Heart left ventricle (tissue), 16 donors: Measurements from ENCODE around the gene LOXL4. TPM values are rescaled to one million over a fixed set of nuclear protein-coding genes. Genes with fewer than 3 reads are reported as not detected.

ENCODE experiments used
- ATAC-seq, 4 donors: fragments of 200-7000 bp; cut with Tn5 transposase; one replicate each; pipeline ENCODE4 v1.9.1; 2020 to 2022; ENCODE audit warnings: moderate library complexity in 4 of 4, mild to moderate bottlenecking in 3 of 4, moderate number of reproducible peaks in 1 of 4
- DNase-seq, 5 donors: peaks; one replicate each; pipeline ENCODE4 v3.0.0-alpha.2; 2020
- H3K27ac ChIP-seq, 12 donors: fragments of 200-600 bp; sonication (generic) in 4 of 12; one replicate each; pipeline versions ENCODE4 v1.5.0 to v1.8.0; 2016 to 2022; ENCODE audit warnings: mild to moderate bottlenecking in 2 of 12
- H3K27me3 ChIP-seq, 9 donors: fragments of 200-600 bp; sonication (generic) in 2 of 9; one replicate each; pipeline versions ENCODE4 v1.5.1 to v1.8.0; 2016 to 2022; ENCODE audit warnings: mild to moderate bottlenecking in 3 of 9
- H3K36me3 ChIP-seq, 9 donors: fragments of 200-600 bp; sonication (generic) in 2 of 9; one replicate each; pipeline versions ENCODE4 v1.5.0 to v1.8.0; 2018 to 2022; ENCODE audit warnings: mild to moderate bottlenecking in 2 of 9
- H3K4me1 ChIP-seq, 12 donors: fragments of 200-600 bp; sonication (generic) in 4 of 12; one replicate each; pipeline versions ENCODE4 v1.5.0 to v1.8.0; 2016 to 2022; ENCODE audit warnings: mild to moderate bottlenecking in 3 of 12
- H3K4me3 ChIP-seq, 12 donors: fragments of 200-600 bp; sonication (generic) in 4 of 12; one replicate each; pipeline versions ENCODE4 v1.5.0 to v1.8.0; 2017 to 2022; ENCODE audit warnings: mild to moderate bottlenecking in 9 of 12, moderate library complexity in 4 of 12
- H3K9me3 ChIP-seq, 12 donors: fragments of 200-600 bp; sonication (generic) in 4 of 12; one replicate each; pipeline versions ENCODE4 v1.5.0 to v1.8.0; 2016 to 2022; ENCODE audit warnings: mild to moderate bottlenecking in 1 of 12
- CTCF ChIP-seq, 12 donors: fragments of 200-600 bp; sonication (generic) in 4 of 12; IDR thresholded peaks; one replicate each; pipeline versions ENCODE4 v1.5.0 to v1.8.0; 2018 to 2022; ENCODE audit warnings: antibody characterized with exemption in 12 of 12, mild to moderate bottlenecking in 5 of 12
- POLR2A ChIP-seq, 2 donors: fragments of 450-650 bp; IDR thresholded peaks; one replicate each; pipeline ENCODE4 v1.6.1; 2017; ENCODE audit warnings: antibody characterized with exemption in 2 of 2, mild to moderate bottlenecking in 2 of 2, moderate library complexity in 2 of 2
- WGBS, 4 donors: extraction: QIAGEN DNeasy Blood & Tissue Kit in 2 of 4; methylation state at CpG; one replicate each; pipeline versions ENCODE4 v1.1.5 to v1.1.7; 2013 to 2018; 5-methylcytosine and 5-hydroxymethylcytosine counted together
- intact Hi-C, 10 donors: fragments of 100-400 bp; cut with DNase I; formaldehyde crosslinking; loops; one replicate each; pipeline versions ENCODE4 v1.11.1 to v1.14.2; 2022
- polyA plus RNA-seq, 2 donors: library from polyadenylated mRNA; stranded (reverse); fragments of 200-250 nt; gene quantifications; one replicate each; pipeline ENCODE4 v1.2.3, GENCODE V29; 2013
- total RNA-seq, 9 donors: library from RNA; depleted of rRNA in 2 of 9; stranded (reverse); fragments of >200 nt in 2 of 9; fragmentation: NEBNext Ultra II Directional in 3 of 9; extraction: Animal tissue kit (Norgen Biotek cat#: 25700) in 3 of 9; gene quantifications; one replicate each; pipeline versions ENCODE4 v1.1.0 to v1.2.4, GENCODE V29; 2016 to 2023
- donor health status: ischemic (EF 13 %, LVEDD 7.1; RV severe dilation, severe dysfunction).
- donor health status: healthy with polysubstance abuse.
- donor health status: DM: no; HTN: yes; CAD: no.
- donor health status: DM: no; HTN: no; CAD: no.
- donor health status: ischemic (EF 25% LVEDD 6.9; RV normal size, moderate dysfunction).
- donor health status: ischemic (EF 25% LVEDD 5.7; RV mildly dilated, moderate dysfunction).
- donor health status: healthy.
- donor health status: DM: yes; HTN: yes; CAD: no.
- donor health status: ischemic (EF 35%, LVEDD 5.7; RV mildly dilated, moderate dysfunction).
- donor health status: nonischemic (EF 11% LVEDD 7.7; RV severe dilation, severe dysfunction).
- donor health status: DM: yes; HTN: yes; CAD: no.
- donor health status: PGD.
- donor health status: ischemic (EF 29% LVEDD 5.4; RV normal size, mild dysfunction).
- donor health status: nonischemic (EF 23%, LVEDD 6.1; RV moderate dilation, normal function).

Gene LOXL4
- total and polyA plus RNA-seq, 11 donors: 0.88 to 68.8 (median 1.7) TPM

GRCh38 chr10:98240524-98240923 is 27.5 kb downstream of the LOXL4 start:
- ATAC-seq (no peak), DNase-seq (no peak)
- Histone ChIP-seq H3K9me3 (no peaks in the 10 kb centered on the region), H3K4me1 (no peaks in the 10 kb centered on the region), H3K27me3 (no peaks in the 10 kb centered on the region), H3K4me3 (no peak overlapping the region), H3K36me3 (peaks cover 0 to 97% (median 79%) of the 10 kb centered on the region in 9 donors), H3K27ac (no peak overlapping the region)
- no peak for TF ChIP-seq CTCF (IDR thresholded peaks at IDR 0.05)
- no peak for TF ChIP-seq POLR2A (IDR thresholded peaks at IDR 0.05)
- WGBS, 4 donors: 94 to 98% (median 95%) methylated on average over 3 of the region's 3 CpGs
- intact Hi-C loops: loop anchor here in 1 of 10 donors (5.0 kb wide), 1 partner anchor 67 kb away; no protein-coding TSS in a partner anchor

- H3K27ac ChIP-seq: no peak overlapping the region
- ATAC-seq: no peak
- H3K4me3 ChIP-seq: no peak overlapping the region
- no peak for DNase-seq
- TF ChIP-seq POLR2A (IDR thresholded peaks at IDR 0.05) (no peak), CTCF (IDR thresholded peaks at IDR 0.05) (no peak)
- intact Hi-C loops: no loop called here
- WGBS, 4 donors: 81 to 94% (median 86%) methylated on average over 1 of the region's 1 CpG
- H3K36me3 ChIP-seq: peaks cover 0 to 94% (median 80%) of the 10 kb centered on the region in 9 donors
- H3K27me3 ChIP-seq: no peaks in the 10 kb centered on the region
- no peaks in the 10 kb centered on the region for H3K9me3 ChIP-seq
- H3K4me1 ChIP-seq: no peaks in the 10 kb centered on the region
These were observed 29.6 kb downstream of the LOXL4 start for GRCh38 chr10:98238391-98238790.

- no peaks in the 10 kb centered on the region for H3K9me3 ChIP-seq
- intact Hi-C loops: no loop called here
- ATAC-seq: no peak
- peaks cover 0 to 90% (median 82%) of the 10 kb centered on the region in 9 donors for H3K36me3 ChIP-seq
- no peaks in the 10 kb centered on the region for H3K27me3 ChIP-seq
- no peaks in the 10 kb centered on the region for H3K4me1 ChIP-seq
- TF ChIP-seq CTCF (IDR thresholded peaks at IDR 0.05) (no peak), POLR2A (IDR thresholded peaks at IDR 0.05) (no peak)
- WGBS, 4 donors: 85 to 89% (median 87%) methylated on average over 5 of the region's 5 CpGs
- DNase-seq: no peak
- H3K4me3 ChIP-seq: no peak overlapping the region
- no peak overlapping the region for H3K27ac ChIP-seq
These were observed 31.1 kb downstream of the LOXL4 start for GRCh38 chr10:98236862-98237261.

GRCh38 chr10:98235846-98236245 is 32.1 kb downstream of the LOXL4 start:
- intact Hi-C loops: no loop called here
- H3K36me3 ChIP-seq: peaks cover 0 to 87% (median 74%) of the 10 kb centered on the region in 9 donors

More at GRCh38 chr10:98235846-98236245, 32.1 kb downstream of the LOXL4 start:
- H3K27me3 ChIP-seq: no peaks in the 10 kb centered on the region
- no peaks in the 10 kb centered on the region for H3K4me1 ChIP-seq
- TF ChIP-seq POLR2A (IDR thresholded peaks at IDR 0.05): no peak
- no peak for TF ChIP-seq CTCF (IDR thresholded peaks at IDR 0.05)
- 74 to 91% (median 76%) methylated on average over 5 of the region's 5 CpGs for WGBS, 4 donors
- no peak overlapping the region for H3K27ac ChIP-seq
- H3K9me3 ChIP-seq: no peaks in the 10 kb centered on the region
- H3K4me3 ChIP-seq: no peak overlapping the region
- ATAC-seq (no peak), DNase-seq (no peak)
